Mononuclear cell (primary cell): ENCODE results near the gene BDP1. TPM values are rescaled to one million over a fixed set of nuclear protein-coding genes. Genes with fewer than 3 reads are reported as not detected.
"Not testable (repeated sequence)": the region's sequence is repeated elsewhere in the genome, so short reads cannot be mapped to it uniquely, and the experiment has no call there.

Experiments used
- H3K27me3 ChIP-seq: 2 replicates; pipeline ENCODE4 v1.6.0; 2011; ENCODE audit warnings: low read length, control low read depth; ENCODE audit not compliant: insufficient read depth
- H3K4me1 ChIP-seq: 2 replicates; pipeline ENCODE4 v1.5.1; 2011; ENCODE audit warnings: mild to moderate bottlenecking, low read length, control low read depth; ENCODE audit not compliant: insufficient read depth
- H3K4me3 ChIP-seq: 2 replicates; pipeline ENCODE4 v1.5.1; 2011; ENCODE audit warnings: mild to moderate bottlenecking, low read length, moderate library complexity
- H3K9me3 ChIP-seq: 2 replicates; pipeline ENCODE4 v1.5.1; 2011; ENCODE audit warnings: low read depth, mild to moderate bottlenecking, control low read depth, low read length
- total RNA-seq: library from RNA; depleted of rRNA; stranded (reverse); fragments of >200 nt; gene quantifications from one replicate; pipeline ENCODE4 v1.2.3, GENCODE V29; 2012

The BDP1 gene
- total RNA-seq, 1 donor, result 28.1 TPM

DNA sequence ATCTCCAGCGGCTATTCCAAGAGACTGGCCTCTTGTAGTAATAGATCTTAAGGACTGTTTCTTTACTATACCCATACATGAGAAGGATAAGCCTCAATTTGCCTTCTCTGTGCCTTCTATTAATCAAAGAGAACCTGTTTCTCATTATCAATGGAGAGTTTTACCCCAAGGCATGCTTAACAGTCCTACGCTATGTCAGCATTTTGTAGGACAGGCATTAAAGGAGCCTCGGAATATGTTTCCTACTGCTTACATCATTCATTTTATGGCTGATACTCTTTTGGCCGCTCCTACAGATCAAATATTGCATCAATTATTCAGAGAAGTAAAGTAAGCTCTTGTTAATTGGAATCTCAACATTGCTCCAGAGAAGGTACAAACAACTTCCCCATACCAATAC lies 120.1 kb downstream of the BDP1 start:
- H3K27me3 ChIP-seq, H3K4me1 ChIP-seq, H3K4me3 ChIP-seq: not testable (repeated sequence)

DNA sequence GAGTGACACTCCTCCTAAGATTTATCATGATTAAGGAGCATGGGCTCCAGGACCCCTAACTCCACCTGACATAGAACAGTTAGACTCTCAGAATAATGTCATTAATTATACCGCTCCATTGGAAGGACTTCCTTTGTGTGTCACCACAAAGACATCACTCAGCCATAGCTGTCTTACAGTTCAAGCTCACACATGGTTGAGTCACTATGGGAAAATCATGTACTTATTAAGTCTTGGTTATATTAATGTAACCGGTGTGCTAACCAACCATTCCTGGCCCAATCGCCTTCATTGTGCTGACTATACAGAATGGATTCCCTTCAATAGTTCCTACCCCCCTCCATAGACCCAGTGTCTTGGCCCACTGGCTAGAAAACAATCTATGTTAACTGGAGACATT lies 120.8 kb downstream of the BDP1 start:
- Histone ChIP-seq H3K9me3 (no peaks in the 10 kb centered on the region), H3K4me3 (no peak overlapping the region), H3K27me3 (no peaks in the 10 kb centered on the region), H3K4me1 (no peaks in the 10 kb centered on the region)

More for the DNA sequence above, 120.1 kb downstream of the BDP1 start:
- H3K9me3 ChIP-seq, result not testable (repeated sequence)

DNA sequence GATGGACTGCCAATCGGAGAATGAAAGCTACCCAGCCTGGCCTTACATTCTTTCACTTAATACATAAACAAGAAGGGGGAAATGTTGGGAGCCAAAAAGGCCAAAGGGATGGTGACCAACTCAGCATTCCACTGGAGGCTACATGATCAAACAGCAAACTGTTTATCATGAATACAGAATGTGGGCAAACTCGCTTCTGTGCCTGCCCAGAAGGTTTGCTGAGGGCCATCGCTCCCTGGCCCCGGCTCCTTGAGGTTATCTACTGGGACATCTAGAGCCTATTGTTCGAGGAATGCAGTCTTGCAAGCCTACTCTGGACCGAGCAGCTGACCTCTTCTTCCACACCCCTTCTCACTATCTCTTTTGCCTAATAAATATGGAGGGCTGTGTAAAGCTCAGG lies 122.4 kb downstream of the BDP1 start:
- not testable (repeated sequence) for H3K27me3 ChIP-seq, H3K4me3 ChIP-seq, H3K9me3 ChIP-seq, H3K4me1 ChIP-seq

DNA sequence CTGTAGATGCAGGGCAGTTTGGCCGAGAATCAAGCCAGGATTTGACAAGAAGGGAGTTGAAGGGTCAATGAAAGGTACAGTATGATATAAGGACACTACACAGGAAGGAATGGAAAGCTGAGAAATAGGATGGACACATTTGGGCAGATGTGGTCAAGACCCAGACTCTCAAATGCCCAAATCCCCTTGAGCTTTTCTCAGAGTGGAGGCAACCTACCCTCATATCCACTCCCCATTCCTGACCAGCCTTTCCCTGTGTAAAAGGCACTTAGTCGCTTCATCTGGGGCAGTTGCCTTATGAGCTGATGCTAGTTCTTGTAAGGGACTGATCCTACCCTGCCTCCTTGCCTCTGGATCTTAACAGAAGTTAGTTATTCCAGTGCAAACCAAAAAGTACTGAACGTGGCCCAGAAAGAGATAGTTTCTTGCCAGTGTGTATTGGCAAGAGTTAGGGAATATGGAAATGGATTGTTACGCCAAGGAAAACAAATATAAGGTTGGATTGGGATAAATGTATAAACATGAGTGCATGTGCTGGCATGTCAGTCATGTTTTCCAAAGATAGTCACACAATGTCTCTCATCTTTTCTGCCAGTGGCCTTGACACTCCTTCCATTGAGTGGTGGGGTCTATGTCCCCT lies 127.6 kb downstream of the BDP1 start:
- H3K9me3 ChIP-seq, result no peaks in the 10 kb centered on the region
- no peaks in the 10 kb centered on the region for H3K27me3 ChIP-seq
- no peak overlapping the region for H3K4me3 ChIP-seq
- H3K4me1 ChIP-seq, result peaks cover 14% of the 10 kb centered on the region

DNA sequence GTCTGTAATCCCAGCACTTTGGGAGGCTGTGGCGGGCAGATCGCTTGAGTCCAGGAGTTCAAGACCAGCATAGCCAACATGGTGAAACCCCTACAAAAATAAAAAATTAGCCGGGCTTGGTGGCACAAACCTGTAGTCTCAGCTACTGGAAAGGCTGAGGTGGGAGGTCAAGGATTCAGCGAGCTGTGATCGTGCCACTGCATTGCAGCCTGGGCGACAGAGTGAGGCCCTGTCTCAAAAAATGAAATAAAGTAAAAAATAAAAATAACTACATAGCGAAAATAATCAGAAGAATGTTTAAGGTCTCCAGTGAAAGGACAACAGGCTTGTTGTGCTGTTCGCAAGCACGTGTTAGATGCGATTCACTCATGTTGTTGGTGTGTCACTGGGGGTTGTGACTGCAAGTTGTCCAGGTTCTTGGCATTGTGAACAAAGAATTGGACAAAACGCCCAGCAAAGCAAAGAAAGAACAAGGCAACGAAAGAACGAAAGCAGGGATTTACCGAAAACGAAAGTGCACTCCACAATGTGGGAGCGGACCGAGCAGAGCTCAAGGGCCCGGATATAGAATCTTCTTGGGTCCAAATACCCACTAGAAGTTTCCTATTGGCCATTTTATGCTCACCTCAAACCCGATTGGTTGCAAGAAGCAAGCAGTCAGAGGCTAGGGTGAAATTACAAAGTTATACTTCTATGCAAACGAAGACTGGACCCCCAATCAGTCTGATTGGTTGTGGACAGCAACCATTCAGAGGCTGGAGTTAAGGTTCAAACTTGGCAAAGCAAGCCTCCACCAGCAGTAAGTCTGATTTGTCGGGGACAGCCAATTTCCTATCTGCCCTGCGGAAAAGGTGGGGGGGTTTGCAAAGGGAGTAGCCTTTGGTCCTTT lies 130.8 kb downstream of the BDP1 start:
- H3K27me3 ChIP-seq, result no peaks in the 10 kb centered on the region
- peak overlapping the region; percentile 81 for H3K4me3 ChIP-seq
- peaks cover 24% of the 10 kb centered on the region for H3K4me1 ChIP-seq
- no peaks in the 10 kb centered on the region for H3K9me3 ChIP-seq

DNA sequence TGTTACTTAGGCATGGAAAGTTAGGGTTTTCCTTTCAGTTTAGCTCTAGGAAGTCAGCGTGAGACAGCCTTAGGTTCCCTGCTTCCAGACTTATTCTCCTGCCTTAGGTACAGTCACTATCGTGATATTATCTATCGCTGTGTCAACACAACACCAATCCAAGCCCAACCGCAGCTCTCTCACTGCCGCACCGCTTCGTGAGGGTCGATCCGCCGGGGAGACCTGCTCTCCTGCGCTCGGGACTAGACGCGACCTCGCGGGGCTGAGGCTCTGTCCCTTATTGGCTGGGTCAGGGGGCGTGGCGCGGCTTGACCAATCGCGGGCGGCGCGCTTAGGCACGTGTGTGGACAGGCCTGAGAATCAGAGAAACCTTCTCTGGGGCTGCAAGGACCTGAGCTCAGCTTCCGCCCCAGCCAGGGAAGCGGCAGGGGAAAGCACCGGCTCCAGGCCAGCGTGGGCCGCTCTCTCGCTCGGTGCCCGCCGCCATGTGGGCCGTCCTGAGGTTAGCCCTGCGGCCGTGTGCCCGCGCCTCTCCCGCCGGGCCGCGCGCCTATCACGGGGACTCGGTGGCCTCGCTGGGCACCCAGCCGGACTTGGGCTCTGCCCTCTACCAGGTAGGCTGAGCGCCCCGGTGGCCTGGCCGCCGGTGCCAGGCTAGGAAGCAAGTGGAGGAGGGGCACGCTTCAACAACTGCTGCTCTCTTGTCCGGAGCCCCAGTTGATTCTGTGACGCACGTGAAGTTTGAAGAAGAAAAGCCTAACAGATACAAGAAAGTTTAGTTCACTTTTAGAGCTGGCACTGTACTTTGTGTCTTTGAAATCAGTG lies 131.7 kb downstream of the BDP1 start, which contains the start of gene MCCC2:
Gene MCCC2, plus strand, starts transcription at position 400 of the 825 bp plus-strand sequence. Its CDS starts 86 bp downstream, at position 486.
- Histone ChIP-seq H3K9me3 (no peaks in the 10 kb centered on the region), H3K27me3 (no peaks in the 10 kb centered on the region), H3K4me3 (peak within 1 kb of the TSS; percentile 81), H3K4me1 (peaks cover 24% of the 10 kb centered on the region)

DNA sequence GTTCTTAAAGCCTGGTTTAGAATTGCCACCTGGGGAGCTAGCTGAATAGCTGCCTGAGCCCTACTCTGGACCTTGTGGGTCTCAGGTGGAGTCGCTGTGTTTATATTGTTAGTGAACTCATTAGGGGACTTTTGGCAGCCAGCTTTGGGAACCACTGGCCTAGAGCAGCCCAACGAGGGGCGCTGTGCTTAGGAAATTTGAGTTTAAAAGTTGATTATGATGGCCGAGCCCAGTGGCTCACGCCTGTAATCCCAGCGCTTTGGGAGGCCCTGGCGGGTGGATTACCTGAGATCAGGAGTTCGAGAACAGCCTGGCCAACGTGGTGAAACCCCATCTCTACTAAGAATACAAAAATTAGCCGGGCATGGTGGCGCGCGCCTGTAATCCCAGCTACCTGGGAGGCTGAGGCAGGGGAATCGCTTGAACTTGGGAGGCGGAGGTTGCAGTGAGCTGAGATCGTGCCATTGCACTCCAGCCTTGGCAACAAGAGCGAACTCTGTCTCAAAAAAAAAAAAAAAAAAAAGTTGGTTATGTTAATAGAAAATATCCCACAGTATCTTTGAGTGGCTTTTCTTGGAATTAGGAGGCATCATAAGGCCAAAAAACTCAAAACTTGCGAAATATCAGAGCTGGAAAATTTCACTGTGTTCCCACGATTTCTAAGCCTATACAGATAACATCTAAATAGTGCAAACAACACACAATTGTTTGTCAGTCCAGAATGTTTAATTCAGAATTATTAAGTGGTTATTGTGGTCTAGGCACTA lies 132.5 kb downstream of the BDP1 start:
- Histone ChIP-seq H3K4me3 (peak overlapping the region; percentile 81), H3K27me3 (no peaks in the 10 kb centered on the region), H3K9me3 (no peaks in the 10 kb centered on the region), H3K4me1 (peaks cover 24% of the 10 kb centered on the region)

DNA sequence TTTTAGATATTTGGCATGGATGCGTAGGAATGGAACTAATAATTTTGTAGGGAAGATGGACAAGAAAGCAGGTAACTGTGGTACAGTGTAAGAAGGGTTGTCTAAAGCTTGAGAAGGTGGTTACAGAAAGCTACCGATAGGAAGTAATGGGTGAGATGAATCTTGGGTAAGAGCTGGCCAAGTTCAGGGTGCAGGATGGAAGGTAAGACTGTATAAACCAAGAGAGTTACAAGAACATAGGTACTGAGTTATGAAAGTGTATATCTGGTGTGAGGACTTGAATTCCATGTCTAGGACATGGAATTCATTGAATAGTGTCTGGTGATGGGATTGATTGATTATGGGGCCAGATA lies 133.1 kb downstream of the BDP1 start:
- H3K4me1 ChIP-seq, result peaks cover 24% of the 10 kb centered on the region
- H3K27me3 ChIP-seq, result no peaks in the 10 kb centered on the region
- H3K4me3 ChIP-seq, result no peak overlapping the region
- no peaks in the 10 kb centered on the region for H3K9me3 ChIP-seq

DNA sequence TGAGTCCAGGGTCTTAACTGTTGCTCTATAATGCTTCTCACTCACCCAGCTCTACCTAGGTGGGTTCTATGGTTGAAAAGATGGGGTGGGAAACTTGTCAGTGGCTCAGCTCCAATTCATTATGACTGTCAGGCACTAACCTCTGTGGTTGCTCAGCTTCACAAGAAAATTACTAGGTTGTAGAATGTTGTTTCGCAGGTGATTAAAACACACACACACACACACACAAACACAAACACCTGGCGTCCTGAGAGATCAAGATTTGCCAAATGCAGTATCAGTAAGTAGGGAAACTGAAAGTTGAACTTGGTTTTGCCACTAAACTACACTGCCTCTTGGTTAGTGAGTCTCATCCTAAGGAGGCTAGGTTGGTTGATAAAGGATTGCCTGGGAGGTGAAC lies 134.5 kb downstream of the BDP1 start:
- no peaks in the 10 kb centered on the region for H3K27me3 ChIP-seq
- no peak overlapping the region for H3K4me3 ChIP-seq
- peaks cover 24% of the 10 kb centered on the region for H3K4me1 ChIP-seq
- H3K9me3 ChIP-seq, result no peaks in the 10 kb centered on the region

DNA sequence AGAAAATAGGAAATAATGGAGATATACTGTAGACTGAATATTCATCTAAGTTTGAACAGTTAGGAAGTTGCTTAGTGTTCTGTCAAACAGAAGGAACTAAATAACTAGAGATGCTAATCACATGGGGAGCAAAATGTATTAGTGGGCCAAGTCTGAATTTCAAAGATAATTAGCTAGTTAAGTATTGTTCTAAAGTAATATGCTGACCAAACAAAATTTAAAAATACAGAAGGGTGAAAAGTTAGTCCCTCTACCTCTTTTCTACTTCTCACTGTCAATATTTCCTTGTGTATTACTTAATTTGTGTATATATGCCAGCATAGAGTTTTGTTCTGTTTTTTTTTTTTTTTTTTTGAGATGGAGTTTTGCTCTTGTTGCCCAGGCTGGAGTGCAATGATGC lies 135.6 kb downstream of the BDP1 start:
- Histone ChIP-seq H3K27me3 (no peaks in the 10 kb centered on the region), H3K4me3 (no peak overlapping the region), H3K9me3 (no peaks in the 10 kb centered on the region), H3K4me1 (peaks cover 24% of the 10 kb centered on the region)

DNA sequence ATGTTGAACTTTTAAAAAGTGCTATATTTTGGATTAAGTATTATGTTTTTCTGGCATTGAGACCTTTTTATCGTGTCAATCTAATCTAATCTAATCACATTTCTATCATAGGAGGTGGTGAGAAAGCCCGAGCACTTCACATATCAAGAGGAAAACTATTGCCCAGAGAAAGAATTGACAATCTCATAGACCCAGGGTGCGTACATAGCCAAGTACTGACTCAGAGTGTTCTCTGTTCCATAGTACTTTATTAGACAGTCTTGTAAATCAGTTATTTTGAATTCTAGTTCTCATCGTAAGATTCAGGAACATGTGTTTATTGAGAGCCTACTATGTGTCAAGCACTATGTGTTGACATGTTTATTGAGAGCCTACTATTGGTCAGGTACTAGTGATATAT lies 140.7 kb downstream of the BDP1 start:
- Histone ChIP-seq H3K9me3 (no peaks in the 10 kb centered on the region), H3K27me3 (no peaks in the 10 kb centered on the region), H3K4me3 (no peak overlapping the region), H3K4me1 (peaks cover 9% of the 10 kb centered on the region)

DNA sequence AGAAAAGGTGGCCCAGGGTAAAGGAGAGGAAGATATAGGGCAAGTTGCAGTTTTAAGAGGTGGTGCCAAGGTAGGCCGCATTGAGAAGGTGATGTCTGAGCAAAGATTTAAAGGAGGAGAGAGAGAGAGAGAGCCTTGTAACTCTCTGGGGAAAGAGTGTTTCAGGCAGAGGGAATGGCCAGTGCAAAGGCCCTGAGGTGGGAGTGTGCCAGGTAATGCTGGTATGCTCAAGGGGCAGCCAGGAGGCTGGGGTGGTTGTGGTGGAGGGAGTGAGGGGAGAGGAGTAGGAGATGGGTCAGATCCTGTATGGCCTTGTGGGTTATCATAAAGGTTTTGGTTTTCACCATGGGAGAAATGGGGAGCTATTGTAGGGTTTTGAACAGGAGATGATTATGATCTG lies 141.6 kb downstream of the BDP1 start:
- Histone ChIP-seq H3K27me3 (no peaks in the 10 kb centered on the region), H3K4me3 (no peak overlapping the region), H3K9me3 (no peaks in the 10 kb centered on the region), H3K4me1 (peaks cover 9% of the 10 kb centered on the region)

DNA sequence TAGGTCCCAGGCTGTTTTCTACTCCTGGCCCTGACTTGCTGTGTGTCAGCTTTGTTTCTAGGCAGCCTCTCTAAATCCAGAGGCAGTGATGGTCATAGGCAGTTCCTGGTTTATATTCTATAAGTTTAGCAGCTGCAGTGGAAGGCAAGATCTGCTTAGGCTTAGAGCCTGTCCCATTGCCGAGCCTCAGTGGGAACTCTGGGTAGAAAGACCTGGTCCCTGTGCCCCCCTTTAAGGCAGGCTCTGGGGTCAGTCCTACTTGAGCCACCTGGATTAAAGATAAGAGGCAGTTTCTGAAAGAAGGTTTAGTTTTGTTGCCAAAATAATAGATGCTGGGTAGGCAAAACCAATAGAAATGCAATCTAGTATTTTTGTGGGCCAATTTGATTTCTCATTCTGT lies 145.3 kb downstream of the BDP1 start:
- H3K9me3 ChIP-seq, result no peaks in the 10 kb centered on the region
- peaks cover 9% of the 10 kb centered on the region for H3K4me1 ChIP-seq
- H3K27me3 ChIP-seq, result no peaks in the 10 kb centered on the region
- H3K4me3 ChIP-seq, result no peak overlapping the region

DNA sequence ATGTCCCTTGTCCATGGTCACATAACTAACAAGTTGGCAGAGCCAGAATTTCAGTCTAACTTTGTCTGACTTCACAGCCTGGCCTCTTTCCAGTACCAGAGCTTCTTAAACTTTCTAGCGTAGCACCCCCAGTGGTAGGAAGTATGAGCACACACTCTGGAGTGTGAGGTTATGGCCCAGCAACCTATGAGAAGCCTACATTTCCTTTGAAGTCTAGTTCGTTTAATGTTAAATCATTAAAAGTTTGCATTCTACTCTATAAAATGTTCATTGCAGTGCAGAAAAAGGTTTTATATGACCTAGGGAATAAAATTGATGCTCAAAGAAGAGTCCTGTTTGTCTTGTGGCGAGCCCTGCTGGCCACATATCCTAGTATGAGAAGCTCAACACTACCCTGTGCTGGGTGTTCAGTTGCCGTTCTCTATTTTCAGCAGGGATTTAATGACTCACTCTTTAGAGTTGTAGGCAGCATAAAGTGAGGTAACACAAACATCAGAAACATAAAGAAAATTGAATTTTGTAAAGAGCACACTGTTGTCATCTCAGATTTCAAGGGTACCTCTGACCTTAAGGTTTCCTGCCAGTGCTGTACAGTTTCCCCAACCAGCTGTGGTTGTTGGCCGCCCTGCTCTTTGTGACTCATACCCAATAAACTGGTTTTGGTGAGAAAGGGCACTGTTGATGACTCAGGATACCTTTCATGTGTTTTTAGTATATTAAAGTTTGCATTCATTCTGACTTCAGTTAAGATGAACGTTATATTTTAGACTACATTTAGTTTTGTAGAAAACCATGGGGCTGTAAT lies 146.0 kb downstream of the BDP1 start:
- no peak overlapping the region for H3K4me3 ChIP-seq
- H3K4me1 ChIP-seq, result peaks cover 9% of the 10 kb centered on the region
- H3K9me3 ChIP-seq, result no peaks in the 10 kb centered on the region
- H3K27me3 ChIP-seq, result no peaks in the 10 kb centered on the region
